Transverse colon (tissue), 4 donors: ENCODE data around the gene TGFB2. TPM values are rescaled to one million over a fixed set of nuclear protein-coding genes. Genes with fewer than 3 reads are reported as not detected.

ENCODE experiments used
- DNase-seq: peaks from one replicate; pipeline ENCODE4 v3.0.0-alpha.2; 2019
- H3K27ac ChIP-seq, 4 donors: fragments of 200-600 bp; sonication (generic); 2 replicates each; pipeline ENCODE4 v1.5.1; 2016 to 2018; ENCODE audit warnings: inconsistent platforms in 4 of 4
- H3K27me3 ChIP-seq: fragments of 200-600 bp; sonication (generic); 2 replicates; pipeline ENCODE4 v1.5.1; 2017; ENCODE audit warnings: inconsistent platforms
- H3K36me3 ChIP-seq, 4 donors: fragments of 200-600 bp; sonication (generic); 2 replicates each; pipeline ENCODE4 v1.5.1; 2017 to 2019; ENCODE audit warnings: inconsistent platforms in 4 of 4
- H3K4me1 ChIP-seq, 4 donors: fragments of 200-600 bp; sonication (generic); 2 replicates each; pipeline ENCODE4 v1.5.1; 2017 to 2020; ENCODE audit warnings: inconsistent platforms in 4 of 4
- H3K4me3 ChIP-seq, 4 donors: fragments of 200-600 bp; sonication (generic); 1 replicate in 1 of 4; 2 replicates in 3 of 4; pipeline versions ENCODE4 v1.5.1 to v1.6.1; 2017 to 2019; ENCODE audit warnings: inconsistent platforms in 4 of 4
- H3K9me3 ChIP-seq, 2 donors: fragments of 200-600 bp; sonication (generic); 2 replicates each; pipeline ENCODE4 v1.5.1; 2017 to 2019; ENCODE audit warnings: inconsistent platforms in 2 of 2
- CTCF ChIP-seq, 5 experiments: fragments of 200-600 bp in 3 of 5; fragments of 450-650 bp in 2 of 5; sonication (generic) in 3 of 5; IDR thresholded peaks; 1 replicate in 2 of 5; 2 replicates in 3 of 5; pipeline ENCODE4 v1.5.1; 2016 to 2017; ENCODE audit warnings: antibody characterized with exemption in 5 of 5, inconsistent platforms in 3 of 5, mild to moderate bottlenecking in 2 of 5, moderate library complexity in 1 of 5
- EP300 ChIP-seq: sonication (generic); formaldehyde crosslinking; IDR thresholded peaks from one replicate; pipeline ENCODE4 v1.6.1; 2017; ENCODE audit warnings: antibody characterized with exemption, low read depth
- POLR2A ChIP-seq: fragments of 450-650 bp; IDR thresholded peaks from one replicate; pipeline ENCODE4 v1.6.1; 2016; ENCODE audit warnings: antibody characterized with exemption, mild to moderate bottlenecking, moderate library complexity
- POLR2AphosphoS5 ChIP-seq, 3 donors: sonication (generic); formaldehyde crosslinking; IDR thresholded peaks; one replicate each; pipeline ENCODE4 v1.6.1; 2016; ENCODE audit warnings: antibody characterized with exemption in 3 of 3
- WGBS, 2 donors: methylation state at CpG; one replicate each; pipeline ENCODE4 v1.1.5; 2018; ENCODE audit warnings: low coverage in 1 of 2; 5-methylcytosine and 5-hydroxymethylcytosine counted together
- in situ Hi-C, 4 donors: fragments of 200-750 bp; cut with MboI; loops; one replicate each; pipeline versions ENCODE4 v1.15.0 to v1.15.1; 2017; ENCODE audit warnings: low sequenced_read_pairs in 3 of 4, low pct_ligation_motif_present in 1 of 4, low pct_unique_long_range_greater_than_20kb in 1 of 4
- intact Hi-C: fragments of 100-400 bp; cut with DNase I; formaldehyde crosslinking; loops from one replicate; pipeline ENCODE4 v1.15.1; 2023; ENCODE audit warnings: low total_unique reads
- total RNA-seq, 4 donors: library from RNA; depleted of rRNA; stranded (reverse); fragments of >200 nt; gene quantifications; one replicate each; pipeline ENCODE4 v1.1.0, GENCODE V29; 2016

TGFB2 gene
- total RNA-seq, 4 donors from 2014 or later, result 0.41 to 2.2 (median 1.1) TPM

GRCh38 chr1:218403300-218403699 lies 58.2 kb downstream of the TGFB2 start:
- TF ChIP-seq CTCF (IDR thresholded peaks at IDR 0.05), result no peak
- TF ChIP-seq POLR2AphosphoS5 (IDR thresholded peaks at IDR 0.05), result no peak
- no peak for TF ChIP-seq POLR2A
- no peak for TF ChIP-seq EP300
- in situ Hi-C loops, result no loop called here
- Histone ChIP-seq H3K27me3 (no peaks in the 10 kb centered on the region), H3K4me3 (no peak overlapping the region), H3K9me3 (no peaks in the 10 kb centered on the region), H3K27ac (peak overlapping the region in 3 of 4 donors; percentile 38 to 54 (median 40)), H3K36me3 (no peaks in the 10 kb centered on the region), H3K4me1 (peaks cover 0 to 14% (median 6%) of the 10 kb centered on the region in 4 donors)
- intact Hi-C loops, result no loop called here
- DNase-seq, result no peak
- 72 to 81% methylated on average over 7 of the region's 7 CpGs for WGBS, 2 donors

GRCh38 chr1:218407630-218408029 lies 62.5 kb downstream of the TGFB2 start:
- Histone ChIP-seq H3K27ac (no peak overlapping the region), H3K36me3 (no peaks in the 10 kb centered on the region), H3K4me1 (peaks cover 0 to 4% (median 0%) of the 10 kb centered on the region in 4 donors), H3K9me3 (no peaks in the 10 kb centered on the region), H3K27me3 (no peaks in the 10 kb centered on the region), H3K4me3 (no peak overlapping the region)
- TF ChIP-seq EP300 (no peak), POLR2A (no peak), CTCF (IDR thresholded peaks at IDR 0.05) (no peak), POLR2AphosphoS5 (IDR thresholded peaks at IDR 0.05) (no peak)
- DNase-seq, result no peak
- in situ Hi-C loops (no loop called here), intact Hi-C loops (no loop called here)
- WGBS, 2 donors, result 33 to 73% methylated on average over 1 of the region's 1 CpG

GRCh38 chr1:218408135-218408534 lies 63.0 kb downstream of the TGFB2 start:
- Histone ChIP-seq H3K27ac (no peak overlapping the region), H3K36me3 (no peaks in the 10 kb centered on the region), H3K9me3 (no peaks in the 10 kb centered on the region), H3K27me3 (no peaks in the 10 kb centered on the region), H3K4me3 (no peak overlapping the region), H3K4me1 (no peaks in the 10 kb centered on the region)
- no peak for DNase-seq
- in situ Hi-C loops (no loop called here), intact Hi-C loops (no loop called here)
- TF ChIP-seq CTCF (IDR thresholded peaks at IDR 0.05), result no peak
- no peak for TF ChIP-seq POLR2AphosphoS5 (IDR thresholded peaks at IDR 0.05)
- TF ChIP-seq EP300, result no peak
- TF ChIP-seq POLR2A, result no peak
- WGBS, 2 donors, result 82 to 89% methylated on average over 2 to 6 of the region's 6 CpGs

- Histone ChIP-seq H3K4me1 (no peaks in the 10 kb centered on the region), H3K36me3 (no peaks in the 10 kb centered on the region), H3K27ac (no peak overlapping the region), H3K4me3 (no peak overlapping the region), H3K27me3 (no peaks in the 10 kb centered on the region), H3K9me3 (no peaks in the 10 kb centered on the region)
- 67% methylated on average over 1 to 9 of the region's 9 CpGs for WGBS, 2 donors
- in situ Hi-C loops, result no loop called here
- intact Hi-C loops, result no loop called here
- no peak for DNase-seq
- no peak for TF ChIP-seq POLR2A
- TF ChIP-seq CTCF (IDR thresholded peaks at IDR 0.05), result no peak
- TF ChIP-seq EP300, result no peak
- no peak for TF ChIP-seq POLR2AphosphoS5 (IDR thresholded peaks at IDR 0.05)
Observed at GRCh38 chr1:218408942-218409341, 63.8 kb downstream of the TGFB2 start.
